Left lung (tissue), 10 donors: ENCODE data around the gene MIGA2. TPM values are rescaled to one million over a fixed set of nuclear protein-coding genes. Genes with fewer than 3 reads are reported as not detected.
A peak's percentile ranks its signal among the peaks of the same experiment; 100 is the strongest.

Experiments
- ATAC-seq: fragments of 200-7000 bp; cut with Tn5 transposase; one replicate; pipeline ENCODE4 v1.9.1; 2020; ENCODE audit warnings: moderate library complexity
- DNase-seq, 4 donors: peaks; one replicate each; pipeline ENCODE4 v3.0.0-alpha.2; 2013 to 2020
- H3K27ac ChIP-seq, 2 donors: fragments of 200-600 bp; sonication (generic) in 1 of 2; one replicate each; pipeline versions ENCODE4 v1.5.0 to v1.8.0; 2020 to 2021
- H3K27me3 ChIP-seq, 2 donors: fragments of 200-600 bp; sonication (generic) in 1 of 2; one replicate each; pipeline versions ENCODE4 v1.5.0 to v1.8.0; 2020 to 2021
- H3K36me3 ChIP-seq, 2 donors: fragments of 200-600 bp; sonication (generic) in 1 of 2; one replicate each; pipeline versions ENCODE4 v1.5.0 to v1.8.0; 2020 to 2021
- H3K4me1 ChIP-seq, 2 donors: fragments of 200-600 bp; one replicate each; pipeline ENCODE4 v1.8.0; 2021
- H3K4me3 ChIP-seq, 2 donors: fragments of 200-600 bp; sonication (generic) in 1 of 2; one replicate each; pipeline versions ENCODE4 v1.5.0 to v1.8.0; 2020 to 2021; ENCODE audit warnings: mild to moderate bottlenecking in 1 of 2
- H3K9me3 ChIP-seq, 2 donors: fragments of 200-600 bp; sonication (generic) in 1 of 2; one replicate each; pipeline versions ENCODE4 v1.5.0 to v1.8.0; 2020 to 2021
- intact Hi-C, 2 donors: fragments of 100-400 bp; cut with DNase I; formaldehyde crosslinking; loops; one replicate each; pipeline versions ENCODE4 v1.11.2 to v1.14.2; 2022
- polyA plus RNA-seq, 6 donors: library from polyadenylated mRNA; unstranded; fragments of 120-200 nt; gene quantifications; one replicate each; pipeline ENCODE4 v1.2.1, GENCODE V29; 2013; ENCODE audit not compliant: insufficient read length in 6 of 6
- total RNA-seq, 2 donors: library from RNA; stranded (reverse); fragmentation: NEBNext Ultra II Directional; extraction: Animal tissue kit (Norgen Biotek cat#: 25700); gene quantifications; one replicate each; pipeline ENCODE4 v1.2.1, GENCODE V29; 2021
- TF ChIP-seq, protein P1 (sequence below), 2 donors: fragments of 200-600 bp; sonication (generic) in 1 of 2; IDR thresholded peaks; one replicate each; pipeline versions ENCODE4 v1.5.0 to v1.8.0; 2021; ENCODE audit warnings: antibody characterized with exemption in 2 of 2
- donor health status: DM: no; HTN: yes; CAD: no.
- donor health status: DM: no; HTN: no; CAD: no.

MIGA2 gene
- total and polyA plus RNA-seq, 8 donors = 15.9 to 28.6 (median 19.3) TPM

- intact Hi-C loops = no loop called here
- ATAC-seq (no peak), DNase-seq (no peak)
- H3K4me1 ChIP-seq = peaks cover 15 to 50% of the 10 kb centered on the region in 2 donors
- H3K27me3 ChIP-seq = no peaks in the 10 kb centered on the region
- TF ChIP-seq, protein P1, sequence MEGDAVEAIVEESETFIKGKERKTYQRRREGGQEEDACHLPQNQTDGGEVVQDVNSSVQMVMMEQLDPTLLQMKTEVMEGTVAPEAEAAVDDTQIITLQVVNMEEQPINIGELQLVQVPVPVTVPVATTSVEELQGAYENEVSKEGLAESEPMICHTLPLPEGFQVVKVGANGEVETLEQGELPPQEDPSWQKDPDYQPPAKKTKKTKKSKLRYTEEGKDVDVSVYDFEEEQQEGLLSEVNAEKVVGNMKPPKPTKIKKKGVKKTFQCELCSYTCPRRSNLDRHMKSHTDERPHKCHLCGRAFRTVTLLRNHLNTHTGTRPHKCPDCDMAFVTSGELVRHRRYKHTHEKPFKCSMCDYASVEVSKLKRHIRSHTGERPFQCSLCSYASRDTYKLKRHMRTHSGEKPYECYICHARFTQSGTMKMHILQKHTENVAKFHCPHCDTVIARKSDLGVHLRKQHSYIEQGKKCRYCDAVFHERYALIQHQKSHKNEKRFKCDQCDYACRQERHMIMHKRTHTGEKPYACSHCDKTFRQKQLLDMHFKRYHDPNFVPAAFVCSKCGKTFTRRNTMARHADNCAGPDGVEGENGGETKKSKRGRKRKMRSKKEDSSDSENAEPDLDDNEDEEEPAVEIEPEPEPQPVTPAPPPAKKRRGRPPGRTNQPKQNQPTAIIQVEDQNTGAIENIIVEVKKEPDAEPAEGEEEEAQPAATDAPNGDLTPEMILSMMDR (IDR thresholded peaks at IDR 0.05) = no peak
- H3K9me3 ChIP-seq = no peaks in the 10 kb centered on the region
- peak overlapping the region in 1 of 2 donors; percentile 61 for H3K27ac ChIP-seq
- no peaks in the 10 kb centered on the region for H3K36me3 ChIP-seq
- peak overlapping the region in 1 of 2 donors; percentile 9 for H3K4me3 ChIP-seq
Measured at GRCh38 chr9:129113645-129114304, 77.3 kb downstream of the MIGA2 start.

GRCh38 chr9:129118799-129119198, 82.4 kb downstream of the MIGA2 start:
- Histone ChIP-seq H3K27me3 (no peaks in the 10 kb centered on the region), H3K4me1 (peaks cover 0 to 13% of the 10 kb centered on the region in 2 donors), H3K4me3 (no peak overlapping the region), H3K36me3 (peaks cover 0 to 37% of the 10 kb centered on the region in 2 donors), H3K9me3 (no peaks in the 10 kb centered on the region), H3K27ac (no peak overlapping the region)
- TF ChIP-seq, protein P1 (IDR thresholded peaks at IDR 0.05) = no peak
- intact Hi-C loops = no loop called here
- peak in 1 of 4 donors; percentile 3 for DNase-seq
- ATAC-seq = no peak

DNA sequence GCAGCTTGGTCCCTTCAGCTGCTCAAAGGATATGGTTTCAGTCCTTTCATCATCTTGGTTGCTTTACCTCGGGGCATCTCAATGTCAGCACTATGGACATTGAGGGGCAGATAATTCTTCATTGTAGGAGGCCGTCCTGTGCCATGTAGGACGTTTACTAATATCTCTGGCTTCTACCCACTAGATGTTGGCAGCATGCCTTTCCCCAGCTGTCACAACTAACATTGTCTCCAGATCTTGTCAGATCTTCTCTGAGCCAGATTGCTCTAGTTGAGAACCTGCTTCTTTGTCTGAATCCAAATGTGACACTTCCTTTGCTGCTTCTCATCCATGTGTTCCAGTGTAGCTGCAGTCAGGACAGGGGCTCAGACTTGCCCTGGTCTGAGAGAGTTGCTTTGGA, 85.1 kb downstream of the MIGA2 start:
- Histone ChIP-seq H3K4me1 (peaks cover 0 to 4% of the 10 kb centered on the region in 2 donors), H3K27me3 (no peaks in the 10 kb centered on the region), H3K27ac (no peak overlapping the region), H3K36me3 (peaks cover 0 to 64% of the 10 kb centered on the region in 2 donors), H3K4me3 (no peak overlapping the region), H3K9me3 (no peaks in the 10 kb centered on the region)
- DNase-seq (peak in 1 of 4 donors; percentile 8), ATAC-seq (no peak)
- intact Hi-C loops = no loop called here
- TF ChIP-seq, protein P1 (IDR thresholded peaks at IDR 0.05) = no peak

Other genes with a start within 250 kb of the MIGA2 start
- gene TBC1D13, start 249.4 kb upstream of the MIGA2 start, total RNA-seq = 10 to 100 TPM; 21.3 to 23.0 TPM
- 10 to 100 TPM; 22.5 to 30.7 (median 30.0) TPM for gene TBC1D13, start 249.4 kb upstream of the MIGA2 start, polyA plus RNA-seq
- 10 to 100 TPM; 22.8 to 24.7 TPM for gene ENDOG, start 218.1 kb upstream of the MIGA2 start, total RNA-seq
- gene ENDOG, start 218.1 kb upstream of the MIGA2 start, polyA plus RNA-seq = 1 to 10 TPM; 2.4 to 7.4 (median 5.4) TPM
- gene SPOUT1, start 206.8 kb upstream of the MIGA2 start, total RNA-seq = 10 to 100 TPM; 40.5 to 49.3 TPM
- gene SPOUT1, start 206.8 kb upstream of the MIGA2 start, polyA plus RNA-seq = 10 to 100 TPM; 28.0 to 43.2 (median 32.0) TPM
- gene KYAT1, start 154.7 kb upstream of the MIGA2 start, total RNA-seq = 1 to 10 TPM; 6.2 to 7.4 TPM
- 1 to 10 TPM; 6.2 to 9.6 (median 7.3) TPM for gene KYAT1, start 154.7 kb upstream of the MIGA2 start, polyA plus RNA-seq
- 10 to 100 TPM; 61.9 to 70.6 TPM for gene LRRC8A, start 154.5 kb upstream of the MIGA2 start, total RNA-seq
- gene LRRC8A, start 154.5 kb upstream of the MIGA2 start, polyA plus RNA-seq = 10 to 100 TPM; 24.6 to 32.9 (median 28.2) TPM
- 10 to 100 TPM; 32.6 to 49.4 TPM for gene PHYHD1, start 115.6 kb upstream of the MIGA2 start, total RNA-seq
- gene PHYHD1, start 115.6 kb upstream of the MIGA2 start, polyA plus RNA-seq = 10 to 100 TPM; 34.8 to 51.7 (median 41.0) TPM
- gene DOLK, start 89.0 kb upstream of the MIGA2 start, total RNA-seq = 10 to 100 TPM; 14.9 to 19.4 TPM
- gene DOLK, start 89.0 kb upstream of the MIGA2 start, polyA plus RNA-seq = 10 to 100 TPM in 3 of 6 donors, 1 to 10 TPM in 3; 7.4 to 11.9 (median 10.6) TPM
- 10 to 100 TPM; 42.6 to 60.9 TPM for gene NUP188, start 88.9 kb upstream of the MIGA2 start, total RNA-seq
- 10 to 100 TPM; 53.5 to 67.6 (median 59.6) TPM for gene NUP188, start 88.9 kb upstream of the MIGA2 start, polyA plus RNA-seq
- 10 to 100 TPM; 63.7 to 64.7 TPM for gene SH3GLB2, start 8.3 kb upstream of the MIGA2 start, total RNA-seq
- gene SH3GLB2, start 8.3 kb upstream of the MIGA2 start, polyA plus RNA-seq = 10 to 100 TPM; 58.9 to 79.0 (median 67.8) TPM
- 10 to 100 TPM; 14.7 to 19.6 TPM for gene DOLPP1, start 44.5 kb downstream of the MIGA2 start, total RNA-seq
- gene DOLPP1, start 44.5 kb downstream of the MIGA2 start, polyA plus RNA-seq = 10 to 100 TPM; 13.4 to 18.2 (median 14.8) TPM
- 10 to 100 TPM; 16.8 to 33.2 TPM for gene CRAT, start 74.2 kb downstream of the MIGA2 start, total RNA-seq
- 10 to 100 TPM; 19.9 to 29.8 (median 25.7) TPM for gene CRAT, start 74.2 kb downstream of the MIGA2 start, polyA plus RNA-seq
- 100 to 1,000 TPM; 132 to 138 TPM for gene PTPA, start 74.8 kb downstream of the MIGA2 start, total RNA-seq
- 100 to 1,000 TPM; 120 to 148 (median 144) TPM for gene PTPA, start 74.8 kb downstream of the MIGA2 start, polyA plus RNA-seq
- 10 to 100 TPM; 17.9 to 21.4 TPM for gene IER5L, start 141.6 kb downstream of the MIGA2 start, total RNA-seq
- 1 to 10 TPM; 5.7 to 9.6 (median 7.2) TPM for gene IER5L, start 141.6 kb downstream of the MIGA2 start, polyA plus RNA-seq